ENCODE measurements around the gene MYOZ3. TPM values are rescaled to one million over a fixed set of nuclear protein-coding genes. Genes with fewer than 3 reads are reported as not detected.
A peak's percentile ranks its signal among the peaks of the same experiment; 100 is the strongest.

MYOZ3 gene
- total and polyA plus RNA-seq, 2 experiments from 2014 or later = 0.32 to 0.71 TPM

GRCh38 chr5:150638053-150638444 lies 23.0 kb upstream of the MYOZ3 start:
- WGBS, 2 experiments (ENCODE audit: low coverage in 1 of 2, low lambda C conversion rate in 2 of 2, missing lambda C conversion rate in 2 of 2) = 50 to 52% methylated on average over 1 of the region's 1 CpG
- H3K36me3 ChIP-seq (ENCODE audit: low read depth) = no peaks in the 10 kb centered on the region
- TF ChIP-seq EZH2phosphoT487 (IDR thresholded peaks at IDR 0.05; ENCODE audit: insufficient read depth, low read depth) (no peak), EZH2 (IDR thresholded peaks at IDR 0.05; ENCODE audit: insufficient read depth, poor library complexity, severe bottlenecking) (no peak)
- H3K4me1 ChIP-seq (ENCODE audit: insufficient read depth) = peaks cover 65% of the 10 kb centered on the region
- no peaks in the 10 kb centered on the region for H3K9me3 ChIP-seq (ENCODE audit: low read depth)
- H3K79me2 ChIP-seq (ENCODE audit: insufficient read depth) = no peaks in the 10 kb centered on the region
- H4K20me1 ChIP-seq (ENCODE audit: insufficient read depth) = no peaks in the 10 kb centered on the region
- H3F3A ChIP-seq (ENCODE audit: insufficient read depth) = peaks cover 48% of the 10 kb centered on the region
- no peak overlapping the region; the same call in 1 of the 2 replicates for H3K4me3 ChIP-seq
- in situ Hi-C loops (cut with MboI) = no loop called here
- H2AFZ ChIP-seq = no peak overlapping the region
- H3K27me3 ChIP-seq (replicated peaks; ENCODE audit: insufficient read depth) = no peaks in the 10 kb centered on the region
- no peaks in the 10 kb centered on the region for H3K9me2 ChIP-seq (ENCODE audit: insufficient read depth)
- peak overlapping the region; percentile 28; the same call in 1 of the 2 replicates for H3K27ac ChIP-seq
- no peak for DNase-seq
- no peak overlapping the region for H3K4me2 ChIP-seq (ENCODE audit: unreplicated experiment)
- no peak overlapping the region for H3K9ac ChIP-seq

- no peak overlapping the region for H2AFZ ChIP-seq
- 92 to 95% methylated on average over 6 of the region's 6 CpGs for WGBS, 2 experiments (ENCODE audit: low coverage in 1 of 2, low lambda C conversion rate in 2 of 2, missing lambda C conversion rate in 2 of 2)
- H3K79me2 ChIP-seq (ENCODE audit: insufficient read depth) = peaks cover under 1% of the 10 kb centered on the region; the same call in 1 of the 2 replicates
- no peak for DNase-seq
- no peak overlapping the region for H3K27ac ChIP-seq
- no peak overlapping the region for H3K4me2 ChIP-seq (ENCODE audit: unreplicated experiment)
- no peaks in the 10 kb centered on the region for H3K9me3 ChIP-seq (ENCODE audit: low read depth)
- H3F3A ChIP-seq (ENCODE audit: insufficient read depth) = peaks cover 51% of the 10 kb centered on the region
- H3K36me3 ChIP-seq (ENCODE audit: low read depth) = no peaks in the 10 kb centered on the region
- H3K9ac ChIP-seq = no peak overlapping the region
- H3K4me3 ChIP-seq = no peak overlapping the region
- in situ Hi-C loops (cut with MboI) = no loop called here
- H4K20me1 ChIP-seq (ENCODE audit: insufficient read depth) = no peaks in the 10 kb centered on the region
- no peaks in the 10 kb centered on the region for H3K27me3 ChIP-seq (replicated peaks; ENCODE audit: insufficient read depth)
- no peaks in the 10 kb centered on the region for H3K9me2 ChIP-seq (ENCODE audit: insufficient read depth)
- TF ChIP-seq EZH2 (IDR thresholded peaks at IDR 0.05; ENCODE audit: insufficient read depth, poor library complexity, severe bottlenecking) (no peak), EZH2phosphoT487 (IDR thresholded peaks at IDR 0.05; ENCODE audit: insufficient read depth, low read depth) (no peak)
- peaks cover 67% of the 10 kb centered on the region for H3K4me1 ChIP-seq (ENCODE audit: insufficient read depth)
These were observed 22.3 kb upstream of the MYOZ3 start for GRCh38 chr5:150638488-150639376.

- TF ChIP-seq EZH2phosphoT487 (IDR thresholded peaks at IDR 0.05; ENCODE audit: insufficient read depth, low read depth) = no peak
- no peak for TF ChIP-seq EZH2 (IDR thresholded peaks at IDR 0.05; ENCODE audit: insufficient read depth, poor library complexity, severe bottlenecking)
- Histone ChIP-seq H3K27ac (0 out of 2 replicates have a peak overlapping the region, but pooled peaks have one; percentile 89), H3K36me3 (ENCODE audit: low read depth) (no peaks in the 10 kb centered on the region), H3K4me2 (ENCODE audit: unreplicated experiment) (no peak overlapping the region), H3K79me2 (ENCODE audit: insufficient read depth) (peaks cover 7% of the 10 kb centered on the region), H2AFZ (no peak overlapping the region), H3K27me3 (replicated peaks; ENCODE audit: insufficient read depth) (no peaks in the 10 kb centered on the region), H3K4me1 (ENCODE audit: insufficient read depth) (peaks cover 72% of the 10 kb centered on the region), H3K4me3 (no peak overlapping the region), H4K20me1 (ENCODE audit: insufficient read depth) (no peaks in the 10 kb centered on the region), H3K9ac (no peak overlapping the region), H3K9me2 (ENCODE audit: insufficient read depth) (no peaks in the 10 kb centered on the region), H3K9me3 (ENCODE audit: low read depth) (no peaks in the 10 kb centered on the region), H3F3A (ENCODE audit: insufficient read depth) (peaks cover 51% of the 10 kb centered on the region)
- 97 to 98% methylated on average over 3 of the region's 3 CpGs for WGBS, 2 experiments (ENCODE audit: low coverage in 1 of 2, low lambda C conversion rate in 2 of 2, missing lambda C conversion rate in 2 of 2)
- in situ Hi-C loops (cut with MboI) = no loop called here
- no peak for DNase-seq
These were observed 21.7 kb upstream of the MYOZ3 start for GRCh38 chr5:150639377-150639692.

GRCh38 chr5:150639751-150640150 lies 21.3 kb upstream of the MYOZ3 start:
- Histone ChIP-seq H3K27me3 (replicated peaks; ENCODE audit: insufficient read depth) (no peaks in the 10 kb centered on the region), H3K27ac (peak overlapping the region; percentile 89), H3K9me2 (ENCODE audit: insufficient read depth) (no peaks in the 10 kb centered on the region), H3K4me3 (0 out of 2 replicates have a peak overlapping the region, but pooled peaks have one; percentile 47), H3F3A (ENCODE audit: insufficient read depth) (peaks cover 51% of the 10 kb centered on the region), H3K36me3 (ENCODE audit: low read depth) (no peaks in the 10 kb centered on the region), H3K79me2 (ENCODE audit: insufficient read depth) (peaks cover 11% of the 10 kb centered on the region), H3K4me2 (ENCODE audit: unreplicated experiment) (peak overlapping the region; percentile 71), H2AFZ (no peak overlapping the region), H4K20me1 (ENCODE audit: insufficient read depth) (no peaks in the 10 kb centered on the region), H3K4me1 (ENCODE audit: insufficient read depth) (peaks cover 76% of the 10 kb centered on the region), H3K9ac (peak overlapping the region; percentile 66), H3K9me3 (ENCODE audit: low read depth) (no peaks in the 10 kb centered on the region)
- 39 to 40% methylated on average over 5 of the region's 5 CpGs for WGBS, 2 experiments (ENCODE audit: low coverage in 1 of 2, low lambda C conversion rate in 2 of 2, missing lambda C conversion rate in 2 of 2)
- in situ Hi-C loops (cut with MboI) = loop anchor here (10.0 kb wide), 1 partner anchor 175 kb away; no protein-coding TSS in a partner anchor
- no peak for TF ChIP-seq EZH2phosphoT487 (IDR thresholded peaks at IDR 0.05; ENCODE audit: insufficient read depth, low read depth)
- no peak for TF ChIP-seq EZH2 (IDR thresholded peaks at IDR 0.05; ENCODE audit: insufficient read depth, poor library complexity, severe bottlenecking)
- DNase-seq = no peak
